ENCODE measurements around the gene BMPR1A. TPM values are rescaled to one million over a fixed set of nuclear protein-coding genes. Genes with fewer than 3 reads are reported as not detected.

Gene BMPR1A
- total RNA-seq, 1 experiment from 2014 or later, result 42.6 TPM

DNA sequence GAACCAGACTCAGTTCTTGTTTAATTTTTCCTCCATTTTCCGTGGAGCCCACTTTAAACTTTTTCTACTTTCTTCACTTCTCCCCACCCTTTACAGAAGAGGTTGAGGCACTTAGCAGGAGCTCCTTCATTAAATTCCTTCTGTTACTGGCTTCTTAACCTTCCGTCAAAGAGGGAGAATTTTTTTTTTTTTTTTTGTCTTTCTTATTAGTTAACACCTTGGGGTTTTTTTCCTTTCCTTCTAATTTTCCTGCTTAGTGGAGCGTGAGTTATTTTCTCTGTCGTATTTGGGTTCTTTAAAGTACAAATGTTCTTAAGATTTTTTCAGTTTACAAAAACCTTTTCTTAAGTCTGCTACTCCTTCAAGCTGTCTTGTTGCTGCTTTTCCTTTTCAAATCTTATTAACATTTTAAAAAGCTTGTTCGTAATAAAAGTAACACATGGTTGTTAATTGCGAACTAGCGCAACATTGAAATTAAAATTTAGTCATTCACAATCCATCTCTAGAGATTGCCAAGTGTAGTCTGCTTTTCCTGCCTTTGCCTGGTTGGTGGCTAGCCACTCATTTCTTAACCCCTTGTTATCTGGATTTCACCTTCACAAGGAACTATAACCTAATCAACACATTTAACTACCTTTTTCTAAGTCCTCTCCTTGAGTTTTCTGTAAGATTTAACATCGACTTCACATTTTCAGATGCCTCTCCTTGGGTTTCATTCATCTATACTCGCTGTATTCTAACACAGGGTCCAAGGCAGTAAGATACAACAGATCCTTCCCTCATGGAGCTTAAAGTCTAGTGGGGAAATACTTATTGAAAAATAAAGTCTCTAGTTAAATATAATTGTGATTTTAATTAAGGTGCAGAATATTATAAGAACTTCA, 2.0 kb downstream of the BMPR1A start:
- Histone ChIP-seq H3K27ac (ENCODE audit: low read depth, low read length) (no peak overlapping the region; the same call in 1 of the 2 replicates), H3K4me3 (replicated peaks in 1 of 2; ENCODE audit: low read depth in 1 of 2, low read length in 2 of 2) (peak overlapping the region; percentile 77 to 81), H3K9me3 (ENCODE audit: control insufficient read depth in 1 of 2, insufficient read depth in 1 of 2, low read depth in 1 of 2, low read length in 2 of 2) (no peaks in the 10 kb centered on the region), H3K9ac (ENCODE audit: low read length) (peak overlapping the region; percentile 80; the same call in 1 of the 2 replicates), H3K9me2 (ENCODE audit: insufficient read depth) (no peaks in the 10 kb centered on the region), H2AFZ (ENCODE audit: low read depth, low read length, poor library complexity, severe bottlenecking) (no peak overlapping the region), H3K4me1 (ENCODE audit: control insufficient read depth in 1 of 2, insufficient read depth in 2 of 2, low read length in 2 of 2) (peaks cover 19 to 27% of the 10 kb centered on the region in 2 experiments), H4K20me1 (ENCODE audit: insufficient read depth) (peaks cover 4% of the 10 kb centered on the region; the same call in 1 of the 2 replicates), H3K4me2 (ENCODE audit: low read length) (peak overlapping the region; percentile 69), H3K79me2 (ENCODE audit: insufficient read depth, low read length) (peaks cover 73% of the 10 kb centered on the region), H3K27me3 (ENCODE audit: insufficient read depth, low read length) (no peaks in the 10 kb centered on the region), H3K36me3 (ENCODE audit: control insufficient read depth in 1 of 2, insufficient read depth in 2 of 2, low read length in 2 of 2) (no peaks in the 10 kb centered on the region)
- ChIA-PET POLR2A (no interaction called here), RAD21 (ENCODE audit: low non-redundant PET in 1 of 2, low total read pairs in 2 of 2, uncharacterized antibody in 2 of 2, unreplicated experiment in 2 of 2) (no interaction called here), CTCF (interaction anchor here (1.2 to 1.4 kb wide), 3 partner anchors 12 to 142 kb away, joined by 3 to 4 read pairs (median 4); no protein-coding TSS in a partner anchor)
- TF ChIP-seq FOSL1 (IDR thresholded peaks at IDR 0.05; ENCODE audit: low read depth), result 0 out of 2 replicates have a peak, but pooled peaks have one; percentile 4
- TF ChIP-seq EZH2 (IDR thresholded peaks at IDR 0.05), result no peak
- no peak for TF ChIP-seq POLR2A (IDR thresholded peaks at IDR 0.05; ENCODE audit: borderline replicate concordance, extremely low read depth, insufficient read depth, insufficient read length)
- no peak for TF ChIP-seq TCF7L2 (IDR thresholded peaks at IDR 0.05; ENCODE audit: borderline replicate concordance, extremely low read depth, insufficient read depth, insufficient read length)
- no peak for TF ChIP-seq YY1 (IDR thresholded peaks at IDR 0.05; ENCODE audit: extremely low read depth, insufficient replicate concordance, low read depth, low read length)
- BruUV-seq (replicated peaks), result no TSS peak
- no peak for ATAC-seq
- DNase-seq (ENCODE audit: low read depth, low spot score), result no peak
- intact Hi-C loops (cut with micrococcal nuclease), result loop anchor here (5.0 kb wide), 1 partner anchor 236 kb away; the partner anchor contains the start of gene WAPL

GRCh38 chr10:86759073-86759672, 2.8 kb downstream of the BMPR1A start:
- ChIA-PET CTCF (no interaction called here), POLR2A (no interaction called here), RAD21 (ENCODE audit: low non-redundant PET in 1 of 2, low total read pairs in 2 of 2, uncharacterized antibody in 2 of 2, unreplicated experiment in 2 of 2) (no interaction called here)
- Histone ChIP-seq H3K9me3 (ENCODE audit: control insufficient read depth in 1 of 2, insufficient read depth in 1 of 2, low read depth in 1 of 2, low read length in 2 of 2) (no peaks in the 10 kb centered on the region), H3K36me3 (ENCODE audit: control insufficient read depth in 1 of 2, insufficient read depth in 2 of 2, low read length in 2 of 2) (no peaks in the 10 kb centered on the region), H4K20me1 (ENCODE audit: insufficient read depth) (peaks cover 4% of the 10 kb centered on the region; the same call in 1 of the 2 replicates), H3K79me2 (ENCODE audit: insufficient read depth, low read length) (peaks cover 79% of the 10 kb centered on the region), H3K9ac (ENCODE audit: low read length) (no peak overlapping the region), H2AFZ (ENCODE audit: low read depth, low read length, poor library complexity, severe bottlenecking) (no peak overlapping the region), H3K27me3 (ENCODE audit: insufficient read depth, low read length) (no peaks in the 10 kb centered on the region), H3K4me2 (ENCODE audit: low read length) (peak overlapping the region; percentile 69; the same call in 1 of the 2 replicates), H3K4me3 (replicated peaks in 1 of 2; ENCODE audit: low read depth in 1 of 2, low read length in 2 of 2) (no peak overlapping the region), H3K9me2 (ENCODE audit: insufficient read depth) (no peaks in the 10 kb centered on the region), H3K4me1 (ENCODE audit: control insufficient read depth in 1 of 2, insufficient read depth in 2 of 2, low read length in 2 of 2) (peaks cover 19 to 27% of the 10 kb centered on the region in 2 experiments), H3K27ac (ENCODE audit: low read depth, low read length) (no peak overlapping the region)
- intact Hi-C loops (cut with micrococcal nuclease), result loop anchor here (5.0 kb wide), 1 partner anchor 237 kb away; the partner anchor contains the start of gene WAPL
- no peak for ATAC-seq
- no TSS peak for BruUV-seq (replicated peaks)
- DNase-seq (ENCODE audit: low read depth, low spot score), result no peak
- no peak for TF ChIP-seq ELF1 (IDR thresholded peaks at IDR 0.05; ENCODE audit: borderline replicate concordance, low read depth)
- no peak for TF ChIP-seq RAD21 (IDR thresholded peaks at IDR 0.05; ENCODE audit: low read depth)
- no peak for TF ChIP-seq CTCF (IDR thresholded peaks at IDR 0.05 in 2 of 3, conservative IDR thresholded peaks at IDR 0.05 in 1 of 3; ENCODE audit: borderline replicate concordance in 1 of 3, insufficient read depth in 1 of 3, low read depth in 2 of 3, low read length in 2 of 3)
- TF ChIP-seq REST (IDR thresholded peaks at IDR 0.05; ENCODE audit: low read depth), result no peak
- no peak for TF ChIP-seq YY1 (IDR thresholded peaks at IDR 0.05; ENCODE audit: extremely low read depth, insufficient replicate concordance, low read depth, low read length)
- no peak for TF ChIP-seq EZH2phosphoT487 (IDR thresholded peaks at IDR 0.05; ENCODE audit: borderline replicate concordance)
- no peak for TF ChIP-seq SRF (IDR thresholded peaks at IDR 0.05; ENCODE audit: low read depth)
